Mammary epithelial cell (primary cell): ENCODE results near the gene TNP1.

ENCODE experiments used
- EZH2 ChIP-seq: IDR thresholded peaks from 2 replicates; pipeline ENCODE4 v1.6.1; 2012; ENCODE audit warnings: low read length, inconsistent platforms, borderline replicate concordance
- TF ChIP-seq, protein P1 (sequence below), 2 donors: IDR thresholded peaks in 1 of 2; conservative IDR thresholded peaks in 1 of 2; 2 replicates each; pipeline ENCODE4 v1.5.1; 2011 to 2012; ENCODE audit warnings: inconsistent platforms in 2 of 2, low read length in 2 of 2, mild to moderate bottlenecking in 2 of 2, control low read depth in 1 of 2, low read depth in 1 of 2; ENCODE audit not compliant: insufficient read depth in 1 of 2; ENCODE audit errors: extremely low read depth in 1 of 2

DNA sequence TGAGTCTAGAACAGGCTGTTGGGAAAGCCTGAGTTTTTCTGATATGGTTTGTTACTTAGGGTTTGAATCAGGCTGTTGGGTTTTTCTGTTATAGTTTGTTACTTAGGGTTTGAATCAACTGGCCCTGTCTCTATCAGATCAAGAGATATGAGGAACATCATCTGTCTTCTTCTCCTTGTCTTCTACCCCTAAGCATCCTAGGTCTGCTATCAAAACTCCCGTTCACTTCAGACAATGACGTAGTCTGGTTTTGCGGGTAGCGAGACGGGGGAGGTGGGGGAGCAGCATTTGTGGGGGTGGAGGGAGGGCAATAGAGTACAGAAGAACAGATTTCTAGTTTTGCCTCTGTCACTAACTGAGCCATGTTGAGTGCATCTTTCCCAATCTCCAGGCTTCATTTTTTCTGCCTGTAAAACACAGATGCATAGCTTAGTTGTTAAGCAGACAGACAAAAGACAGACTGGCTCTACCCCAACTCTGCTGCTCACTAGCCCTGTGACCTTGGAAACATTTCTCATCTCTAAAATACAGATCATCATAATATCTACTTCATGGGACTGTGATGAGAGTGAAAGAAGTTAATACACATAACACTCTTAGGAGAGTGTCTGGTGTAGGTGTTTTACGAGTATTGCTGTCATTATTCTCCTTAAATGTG is 9.1 kb downstream of the TNP1 start:
- TF ChIP-seq EZH2: no peak
- TF ChIP-seq, protein P1, sequence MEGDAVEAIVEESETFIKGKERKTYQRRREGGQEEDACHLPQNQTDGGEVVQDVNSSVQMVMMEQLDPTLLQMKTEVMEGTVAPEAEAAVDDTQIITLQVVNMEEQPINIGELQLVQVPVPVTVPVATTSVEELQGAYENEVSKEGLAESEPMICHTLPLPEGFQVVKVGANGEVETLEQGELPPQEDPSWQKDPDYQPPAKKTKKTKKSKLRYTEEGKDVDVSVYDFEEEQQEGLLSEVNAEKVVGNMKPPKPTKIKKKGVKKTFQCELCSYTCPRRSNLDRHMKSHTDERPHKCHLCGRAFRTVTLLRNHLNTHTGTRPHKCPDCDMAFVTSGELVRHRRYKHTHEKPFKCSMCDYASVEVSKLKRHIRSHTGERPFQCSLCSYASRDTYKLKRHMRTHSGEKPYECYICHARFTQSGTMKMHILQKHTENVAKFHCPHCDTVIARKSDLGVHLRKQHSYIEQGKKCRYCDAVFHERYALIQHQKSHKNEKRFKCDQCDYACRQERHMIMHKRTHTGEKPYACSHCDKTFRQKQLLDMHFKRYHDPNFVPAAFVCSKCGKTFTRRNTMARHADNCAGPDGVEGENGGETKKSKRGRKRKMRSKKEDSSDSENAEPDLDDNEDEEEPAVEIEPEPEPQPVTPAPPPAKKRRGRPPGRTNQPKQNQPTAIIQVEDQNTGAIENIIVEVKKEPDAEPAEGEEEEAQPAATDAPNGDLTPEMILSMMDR (conservative IDR thresholded peaks at IDR 0.05 in 1 of 2, IDR thresholded peaks at IDR 0.05 in 1 of 2; ENCODE audit: extremely low read depth in 1 of 2, insufficient read depth in 1 of 2, low read depth in 1 of 2, low read length in 2 of 2): no peak
